IMR-90 (cell line): ENCODE results near the gene VNN1. TPM values are rescaled to one million over a fixed set of nuclear protein-coding genes. Genes with fewer than 3 reads are reported as not detected.

Experiments
- ATAC-seq: fragments of 200-7000 bp; cut with Tn5 transposase; 2 replicates; pipeline ENCODE4 v1.9.1; 2020; ENCODE audit warnings: low read depth, mild to moderate bottlenecking, moderate library complexity
- BruUV-seq: library from RNA; stranded (reverse); fragments of 400-500 nt; replicated peaks from 2 replicates; lab custom pipeline; 2021; lab: Mats Ljungman, UMichigan
- CTCF ChIA-PET: fragments of 300-600 bp; formaldehyde crosslinking; extraction: SDS; loops from one replicate; lab custom pipeline; 2021; ENCODE audit warnings: antibody characterized with exemption; lab: Yijun Ruan, JAX
- POLR2A ChIA-PET: fragments of 300-600 bp; sonication (Branson Sonifier 250); formaldehyde crosslinking; loops from one replicate; lab custom pipeline; 2022; ENCODE audit warnings: antibody characterized with exemption; ENCODE audit not compliant: unreplicated experiment; lab: Charles Lee
- DNase-seq: peaks from one replicate; pipeline ENCODE4 v3.0.0; 2013
- H2AFZ ChIP-seq: replicated peaks from 2 replicates; pipeline ENCODE3; 2013; ENCODE audit warnings: low read length, mild to moderate bottlenecking; ENCODE audit not compliant: poor library complexity
- H2AK5ac ChIP-seq: 2 replicates; pipeline ENCODE4 v1.6.1; 2013; ENCODE audit warnings: low read depth, low read length, inconsistent platforms
- H2AK9ac ChIP-seq: replicated peaks from 2 replicates; pipeline ENCODE3; 2013; ENCODE audit warnings: mild to moderate bottlenecking, low read depth, low read length, moderate library complexity; ENCODE audit not compliant: poor library complexity
- H2BK120ac ChIP-seq: 2 replicates; pipeline ENCODE4 v1.6.1; 2013; ENCODE audit warnings: low read depth, low read length, inconsistent platforms
- H2BK15ac ChIP-seq: 3 replicates; pipeline ENCODE4 v1.6.1; 2013; ENCODE audit warnings: low read depth, low read length, inconsistent platforms
- H2BK20ac ChIP-seq: 2 replicates; pipeline ENCODE4 v1.6.1; 2013; ENCODE audit warnings: low read depth, mild to moderate bottlenecking, inconsistent platforms, low read length, moderate library complexity
- H2BK5ac ChIP-seq: 2 replicates; pipeline ENCODE4 v1.6.1; 2013; ENCODE audit warnings: mild to moderate bottlenecking, low read depth, low read length, inconsistent platforms; ENCODE audit not compliant: poor library complexity, severe bottlenecking
- H3K14ac ChIP-seq: replicated peaks from 2 replicates; pipeline ENCODE4 v1.6.1; 2013; ENCODE audit warnings: low read depth, low read length, inconsistent platforms
- H3K18ac ChIP-seq: 2 replicates; pipeline ENCODE4 v1.6.1; 2013; ENCODE audit warnings: low read depth, low read length, control low read depth
- H3K23ac ChIP-seq: 2 replicates; pipeline ENCODE4 v1.6.1; 2013; ENCODE audit warnings: low read depth, low read length, inconsistent platforms
- H3K27ac ChIP-seq: 2 replicates; pipeline ENCODE4 v1.5.1; 2013; ENCODE audit warnings: mild to moderate bottlenecking, control low read depth, low read length; ENCODE audit not compliant: insufficient read depth
- H3K27me3 ChIP-seq: 2 replicates; pipeline ENCODE4 v1.6.1; 2013; ENCODE audit warnings: low read length; ENCODE audit not compliant: control insufficient read depth, insufficient read depth
- H3K36me3 ChIP-seq: 2 replicates; pipeline ENCODE4 v1.6.1; 2013; ENCODE audit warnings: low read length, mixed read lengths; ENCODE audit not compliant: control insufficient read depth, insufficient read depth
- H3K4ac ChIP-seq: 2 replicates; pipeline ENCODE4 v1.6.1; 2013; ENCODE audit warnings: low read depth, low read length, inconsistent platforms
- H3K4me1 ChIP-seq: 2 replicates; pipeline ENCODE4 v1.6.1; 2013; ENCODE audit warnings: low read length, mixed read lengths; ENCODE audit not compliant: control insufficient read depth, insufficient read depth
- H3K4me2 ChIP-seq: 2 replicates; pipeline ENCODE4 v1.6.1; 2013; ENCODE audit warnings: low read depth, mild to moderate bottlenecking, control low read depth, low read length, moderate library complexity
- H3K4me3 ChIP-seq: 2 replicates; pipeline ENCODE4 v1.5.1; 2013; ENCODE audit warnings: low read depth, mild to moderate bottlenecking, control low read depth, low read length, moderate library complexity; ENCODE audit not compliant: insufficient read depth
- H3K56ac ChIP-seq: 2 replicates; pipeline ENCODE4 v1.6.1; 2013; ENCODE audit warnings: low read length, inconsistent platforms; ENCODE audit not compliant: insufficient read depth; ENCODE audit errors: extremely low read depth
- H3K79me1 ChIP-seq, 2 experiments: 2 replicates each; pipeline ENCODE4 v1.6.1; 2013; ENCODE audit warnings: low read length in 2 of 2, inconsistent platforms in 1 of 2, low read depth in 1 of 2
- H3K9ac ChIP-seq: 2 replicates; pipeline ENCODE4 v1.6.1; 2013; ENCODE audit warnings: low read depth, low read length, control low read depth
- H3K9me1 ChIP-seq: 2 replicates; pipeline ENCODE4 v1.6.1; 2013; ENCODE audit warnings: low read length, inconsistent platforms; ENCODE audit not compliant: insufficient read depth
- H3K9me3 ChIP-seq: 2 replicates; pipeline ENCODE4 v1.6.1; 2013; ENCODE audit warnings: low read length; ENCODE audit not compliant: control insufficient read depth, insufficient read depth
- H4K20me1 ChIP-seq: 2 replicates; pipeline ENCODE4 v1.6.1; 2013; ENCODE audit warnings: low read length, inconsistent platforms; ENCODE audit not compliant: insufficient read depth
- H4K5ac ChIP-seq: 2 replicates; pipeline ENCODE4 v1.6.1; 2013; ENCODE audit warnings: mild to moderate bottlenecking, low read depth, low read length, control low read depth
- H4K8ac ChIP-seq, 2 experiments: 2 replicates each; pipeline ENCODE4 v1.6.1; 2013; ENCODE audit warnings: low read depth in 2 of 2, low read length in 2 of 2, control low read depth in 1 of 2, inconsistent platforms in 1 of 2
- H4K91ac ChIP-seq: 2 replicates; pipeline ENCODE4 v1.6.1; 2013; ENCODE audit warnings: low read depth, low read length, inconsistent platforms; ENCODE audit not compliant: insufficient read depth
- CEBPB ChIP-seq: IDR thresholded peaks from 2 replicates; pipeline ENCODE4 v1.6.1; 2012; ENCODE audit warnings: low read depth, low read length, improper control_type of control experiment
- CHD1 ChIP-seq: IDR thresholded peaks from 2 replicates; pipeline ENCODE4 v1.6.1; 2012; ENCODE audit warnings: low read depth, low read length, improper control_type of control experiment
- CTCF ChIP-seq: conservative IDR thresholded peaks from 2 replicates; pipeline ENCODE4 v1.5.1; 2012; ENCODE audit warnings: mild to moderate bottlenecking, low read depth, low read length, improper control_type of control experiment
- FOS ChIP-seq: fragments of 150-350 bp; IDR thresholded peaks from 2 replicates; pipeline ENCODE4 v1.6.1; 2016; ENCODE audit warnings: low read depth, low read length
- MAFK ChIP-seq: IDR thresholded peaks from 2 replicates; pipeline ENCODE4 v1.6.1; 2012; ENCODE audit warnings: low read depth, low read length, improper control_type of control experiment
- MAZ ChIP-seq: IDR thresholded peaks from 2 replicates; pipeline ENCODE4 v1.6.1; 2012; ENCODE audit warnings: low read depth, mild to moderate bottlenecking, low read length, improper control_type of control experiment, moderate library complexity, borderline replicate concordance
- MXI1 ChIP-seq: IDR thresholded peaks from 2 replicates; pipeline ENCODE4 v1.6.1; 2012; ENCODE audit warnings: low read depth, mild to moderate bottlenecking, low read length, moderate library complexity, borderline replicate concordance
- NFE2L2 ChIP-seq: fragments of 150-350 bp; IDR thresholded peaks from 2 replicates; pipeline ENCODE4 v1.6.1; 2016; ENCODE audit warnings: low read depth, mild to moderate bottlenecking, low read length
- POLR2A ChIP-seq: IDR thresholded peaks from 2 replicates; pipeline ENCODE4 v1.6.1; 2012; ENCODE audit warnings: mild to moderate bottlenecking, low read depth, low read length
- RAD21 ChIP-seq: IDR thresholded peaks from 2 replicates; pipeline ENCODE4 v1.6.1; 2012; ENCODE audit warnings: low read length, improper control_type of control experiment
- RCOR1 ChIP-seq: IDR thresholded peaks from 2 replicates; pipeline ENCODE4 v1.6.1; 2012; ENCODE audit warnings: mild to moderate bottlenecking, low read length, improper control_type of control experiment; ENCODE audit not compliant: insufficient replicate concordance
- RFX5 ChIP-seq: IDR thresholded peaks from 2 replicates; pipeline ENCODE4 v1.8.0; 2012; ENCODE audit warnings: low read depth, mild to moderate bottlenecking, low read length, moderate library complexity
- SMC3 ChIP-seq: fragments of 150-350 bp; IDR thresholded peaks from 2 replicates; pipeline ENCODE4 v1.6.1; 2016; ENCODE audit warnings: low read depth, mild to moderate bottlenecking, antibody characterized with exemption, low read length, moderate library complexity
- WGBS, 2 experiments: methylation state at CpG; one replicate each; pipeline versions ENCODE4 v1.1.5 to v1.1.7; 2013; ENCODE audit warnings: missing lambda C conversion rate in 2 of 2; ENCODE audit not compliant: insufficient read length in 1 of 2; ENCODE audit errors: extremely low coverage in 2 of 2; 5-methylcytosine and 5-hydroxymethylcytosine counted together
- dilution Hi-C: fragments of 300-500 bp; cut with HindIII; formaldehyde crosslinking; loops from one replicate; pipeline ENCODE4 v1.14.3; 2018; ENCODE audit warnings: low sequenced_read_pairs; ENCODE audit not compliant: unreplicated experiment
- in situ Hi-C: fragments of 300-500 bp; cut with MboI; formaldehyde crosslinking; loops from 3 replicates; pipeline ENCODE4 v1.14.3; 2019; ENCODE audit warnings: low sequenced_read_pairs, inconsistent platforms, mixed read lengths
- intact Hi-C: fragments of 100-400 bp; cut with micrococcal nuclease; formaldehyde crosslinking; loops from 2 replicates; pipeline ENCODE4 v1.10.0; 2022
- polyA plus RNA-seq, 3 experiments: library from polyadenylated mRNA; depleted of rRNA; stranded (reverse); fragments of >200 nt; gene quantifications; 2 replicates each; pipeline ENCODE4 v1.2.3, GENCODE V29; 2012; ENCODE audit warnings: low replicate concordance in 1 of 3
- total RNA-seq: library from RNA; depleted of rRNA; stranded (reverse); fragments of >200 nt; gene quantifications from 2 replicates; pipeline ENCODE4 v1.2.3, GENCODE V29; 2012
- TF ChIP-seq, protein P1 (sequence below): fragments of 150-350 bp; IDR thresholded peaks from 2 replicates; pipeline ENCODE4 v1.6.1; 2016; ENCODE audit warnings: low read depth, mild to moderate bottlenecking, low read length, moderate library complexity, borderline replicate concordance
- TF ChIP-seq, protein P2 (sequence below): fragments of 150-350 bp; IDR thresholded peaks from 2 replicates; pipeline ENCODE4 v1.6.1; 2017; ENCODE audit warnings: mild to moderate bottlenecking, antibody characterized with exemption, low read length, low read depth

VNN1 gene
- total and polyA plus RNA-seq, 2 of the 4 experiments (the other 2 are of a cell fraction) = 0.07 TPM; not detected in 1

- Histone ChIP-seq H3K56ac (no peak overlapping the region), H3K23ac (no peak overlapping the region), H3K4me2 (no peak overlapping the region), H3K14ac (no peak overlapping the region), H3K9me1 (no peaks in the 10 kb centered on the region), H2BK20ac (no peak overlapping the region), H3K18ac (no peak overlapping the region), H3K4ac (no peak overlapping the region), H3K4me1 (peaks cover 1% of the 10 kb centered on the region; the same call in 1 of the 2 replicates), H2AFZ (no peak overlapping the region), H2BK120ac (no peak overlapping the region), H4K5ac (no peak overlapping the region), H4K91ac (no peak overlapping the region), H3K79me1 (no peaks in the 10 kb centered on the region), H2AK9ac (no peak overlapping the region), H4K20me1 (no peaks in the 10 kb centered on the region), H3K4me3 (no peak overlapping the region), H4K8ac (no peak overlapping the region), H3K36me3 (no peaks in the 10 kb centered on the region), H3K9ac (no peak overlapping the region), H2AK5ac (no peak overlapping the region), H3K9me3 (no peaks in the 10 kb centered on the region), H3K27ac (no peak overlapping the region), H2BK15ac (no peak overlapping the region), H3K27me3 (peaks cover 3% of the 10 kb centered on the region; the same call in 1 of the 2 replicates), H2BK5ac (no peak overlapping the region)
- 33% methylated on average over 1 of the region's 4 CpGs; no CpG with 5 or more reads in 1 of the 2 experiments for WGBS, 2 experiments
- ChIA-PET POLR2A (no interaction called here), CTCF (interaction anchor here (0.6 kb wide), 1 partner anchor 464 kb away, joined by 3 read pairs; no protein-coding TSS in a partner anchor)
- no peak for ATAC-seq
- in situ Hi-C loops (no loop called here), dilution Hi-C loops (no loop called here), intact Hi-C loops (no loop called here)
- TF ChIP-seq, protein P1, sequence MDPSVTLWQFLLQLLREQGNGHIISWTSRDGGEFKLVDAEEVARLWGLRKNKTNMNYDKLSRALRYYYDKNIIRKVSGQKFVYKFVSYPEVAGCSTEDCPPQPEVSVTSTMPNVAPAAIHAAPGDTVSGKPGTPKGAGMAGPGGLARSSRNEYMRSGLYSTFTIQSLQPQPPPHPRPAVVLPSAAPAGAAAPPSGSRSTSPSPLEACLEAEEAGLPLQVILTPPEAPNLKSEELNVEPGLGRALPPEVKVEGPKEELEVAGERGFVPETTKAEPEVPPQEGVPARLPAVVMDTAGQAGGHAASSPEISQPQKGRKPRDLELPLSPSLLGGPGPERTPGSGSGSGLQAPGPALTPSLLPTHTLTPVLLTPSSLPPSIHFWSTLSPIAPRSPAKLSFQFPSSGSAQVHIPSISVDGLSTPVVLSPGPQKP = no peak
- TF ChIP-seq POLR2A (no peak), MXI1 (no peak), MAZ (no peak), FOS (no peak), RAD21 (no peak), MAFK (no peak), CEBPB (no peak), SMC3 (no peak), CHD1 (no peak), RCOR1 (no peak), CTCF (no peak), NFE2L2 (no peak), RFX5 (no peak)
- TF ChIP-seq, protein P2, sequence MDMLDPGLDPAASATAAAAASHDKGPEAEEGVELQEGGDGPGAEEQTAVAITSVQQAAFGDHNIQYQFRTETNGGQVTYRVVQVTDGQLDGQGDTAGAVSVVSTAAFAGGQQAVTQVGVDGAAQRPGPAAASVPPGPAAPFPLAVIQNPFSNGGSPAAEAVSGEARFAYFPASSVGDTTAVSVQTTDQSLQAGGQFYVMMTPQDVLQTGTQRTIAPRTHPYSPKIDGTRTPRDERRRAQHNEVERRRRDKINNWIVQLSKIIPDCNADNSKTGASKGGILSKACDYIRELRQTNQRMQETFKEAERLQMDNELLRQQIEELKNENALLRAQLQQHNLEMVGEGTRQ = no peak
- DNase-seq = no peak
- BruUV-seq = no TSS peak
These were observed 28.6 kb upstream of the VNN1 start for GRCh38 chr6:132742495-132742894.
